NCI-H2171 treated with DMSO at 0.1 percent for 48 hours (cell line): ENCODE results near the gene TMEM255B.

Experiments used
- DNase-seq: peaks from one replicate; lab custom pipeline; 2025; lab: John Stamatoyannopoulos, UW

Gene TMEM255B

DNA sequence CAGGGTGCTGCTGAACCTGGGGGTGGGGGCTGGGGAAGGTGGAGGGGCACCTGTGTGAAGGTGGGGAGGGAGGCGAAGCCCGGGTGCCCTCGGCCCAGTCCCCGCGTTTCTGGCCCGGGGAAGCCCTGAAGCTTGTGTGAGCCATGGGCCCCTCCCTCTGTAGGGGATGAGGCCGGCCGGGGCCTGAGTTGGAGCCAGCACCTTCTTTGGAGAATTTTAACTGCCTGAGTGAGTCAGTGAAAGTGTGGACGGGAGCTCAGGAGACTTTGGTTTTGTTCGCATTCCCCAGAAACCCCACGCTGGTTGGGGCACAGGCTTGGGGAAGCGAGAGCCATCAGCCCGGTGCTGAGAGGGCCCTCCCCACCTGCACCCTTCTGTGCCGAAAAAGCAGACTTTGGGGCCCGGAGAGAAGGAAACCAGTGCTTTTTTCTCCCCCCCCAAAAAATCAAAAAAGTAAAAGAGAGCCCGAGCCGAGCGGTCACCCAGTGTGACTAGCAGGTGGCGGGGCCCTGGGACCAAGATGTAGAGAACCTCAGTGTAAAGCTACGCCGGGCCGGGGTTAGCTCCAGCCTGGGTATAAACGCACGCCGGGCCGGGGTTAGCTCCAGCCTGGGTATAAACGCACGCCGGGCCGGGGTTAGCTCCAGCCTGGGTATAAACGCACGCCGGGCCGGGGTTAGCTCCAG is 45.1 kb downstream of the TMEM255B start:
- no peak for DNase-seq

DNA sequence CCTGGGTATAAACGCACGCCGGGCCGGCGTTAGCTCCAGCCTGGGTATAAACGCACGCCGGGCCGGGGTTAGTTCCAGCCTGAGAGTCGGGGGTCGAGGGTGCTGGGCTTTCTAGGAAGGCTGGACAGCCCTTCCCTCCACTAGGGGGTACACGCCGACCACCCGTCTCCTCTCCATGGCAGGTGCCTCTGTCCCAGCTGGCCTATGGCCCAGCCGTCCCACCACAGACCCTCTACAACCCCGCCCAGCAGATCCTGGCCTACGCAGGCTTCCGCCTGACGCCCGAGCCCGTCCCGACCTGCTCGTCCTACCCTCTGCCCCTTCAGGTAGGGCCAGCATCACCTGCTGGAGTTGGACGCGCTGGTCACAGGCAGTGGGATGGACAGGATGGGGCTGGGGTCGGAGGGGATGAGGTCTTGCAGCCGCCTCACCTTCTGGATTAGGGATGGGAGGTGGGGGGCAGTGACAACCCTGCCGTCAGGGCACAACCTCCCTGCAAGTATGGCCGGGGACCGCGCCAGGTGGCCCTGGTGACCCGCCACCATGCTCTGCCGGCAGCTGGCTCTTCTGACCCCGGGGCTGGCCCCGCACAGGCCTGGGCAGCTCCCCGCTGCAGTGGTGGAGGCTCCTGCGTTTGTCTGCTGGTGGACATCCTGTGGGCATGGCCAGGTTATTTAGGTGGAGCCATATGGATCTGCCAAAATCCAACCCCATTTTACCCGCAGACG is 45.8 kb downstream of the TMEM255B start:
- DNase-seq = no peak

DNA sequence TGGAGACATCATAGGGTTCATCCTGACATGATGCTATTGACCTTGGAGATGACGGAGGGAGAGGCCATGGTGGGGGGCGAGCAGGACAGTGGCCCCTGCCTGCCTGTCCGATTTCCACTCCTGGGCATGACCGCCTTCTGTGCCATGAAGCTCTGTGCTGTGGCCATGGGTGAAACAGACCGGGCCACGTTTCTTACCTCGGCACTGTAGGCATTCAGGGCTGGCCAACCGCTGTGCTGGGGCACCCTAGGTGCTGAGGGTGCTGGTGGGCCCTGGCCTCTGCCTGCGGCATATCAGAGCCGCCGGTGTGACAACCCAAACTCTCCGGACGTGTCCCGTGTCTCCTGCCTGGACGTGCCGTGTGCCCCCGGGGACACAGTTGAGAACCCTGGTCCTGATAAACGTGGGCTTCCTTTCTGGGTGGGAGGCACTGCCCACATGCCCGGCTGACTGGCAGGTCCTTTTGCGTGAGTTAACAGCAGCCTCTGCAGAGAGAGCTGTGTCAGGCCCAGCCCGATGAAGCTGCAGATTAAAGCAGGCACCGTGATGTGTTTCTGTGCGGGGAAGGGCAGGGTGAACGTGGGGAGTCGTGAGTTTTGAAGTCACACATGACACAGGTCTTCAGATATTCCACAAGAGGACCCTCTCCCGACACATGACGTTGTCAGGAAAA is 46.5 kb downstream of the TMEM255B start:
- DNase-seq = no peak

DNA sequence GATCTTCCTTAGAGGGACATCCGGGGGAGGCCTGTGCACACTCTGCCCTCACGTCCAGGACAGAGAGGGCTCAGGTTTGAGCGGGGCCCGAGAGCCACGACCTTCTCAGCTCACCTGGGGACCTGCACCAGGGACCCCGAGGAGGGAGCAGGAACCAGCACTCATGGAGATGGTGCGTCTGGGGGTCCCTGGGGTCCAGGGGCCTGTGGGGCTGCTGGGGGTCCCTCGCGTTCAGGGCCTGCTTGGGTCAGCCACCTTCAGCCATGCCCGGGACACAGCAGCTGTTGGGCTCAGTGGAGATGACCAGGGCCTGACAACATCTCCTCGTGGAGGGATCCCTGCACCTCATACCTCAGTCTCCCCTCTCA is 47.1 kb downstream of the TMEM255B start:
- no peak for DNase-seq

DNA sequence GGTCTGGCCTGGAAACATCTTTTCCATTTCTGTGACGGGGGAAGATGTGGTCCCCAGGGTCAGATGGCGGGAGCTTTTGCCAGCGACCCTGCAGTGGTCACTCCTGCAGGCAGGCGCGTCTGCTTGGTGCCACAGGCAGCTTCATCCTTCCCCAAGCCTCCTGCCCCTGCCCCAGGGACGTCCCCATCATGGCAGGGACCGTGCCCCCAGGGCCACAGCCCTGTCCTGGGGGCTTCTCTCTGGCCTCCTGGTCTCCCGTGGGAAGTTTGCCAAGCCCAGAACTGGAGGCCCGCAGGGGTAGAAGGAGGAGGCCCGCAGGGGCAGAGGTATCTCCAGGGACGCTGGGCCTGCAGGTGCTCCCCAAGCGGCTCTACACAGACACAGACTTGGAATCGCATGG is 47.5 kb downstream of the TMEM255B start:
- no peak for DNase-seq

DNA sequence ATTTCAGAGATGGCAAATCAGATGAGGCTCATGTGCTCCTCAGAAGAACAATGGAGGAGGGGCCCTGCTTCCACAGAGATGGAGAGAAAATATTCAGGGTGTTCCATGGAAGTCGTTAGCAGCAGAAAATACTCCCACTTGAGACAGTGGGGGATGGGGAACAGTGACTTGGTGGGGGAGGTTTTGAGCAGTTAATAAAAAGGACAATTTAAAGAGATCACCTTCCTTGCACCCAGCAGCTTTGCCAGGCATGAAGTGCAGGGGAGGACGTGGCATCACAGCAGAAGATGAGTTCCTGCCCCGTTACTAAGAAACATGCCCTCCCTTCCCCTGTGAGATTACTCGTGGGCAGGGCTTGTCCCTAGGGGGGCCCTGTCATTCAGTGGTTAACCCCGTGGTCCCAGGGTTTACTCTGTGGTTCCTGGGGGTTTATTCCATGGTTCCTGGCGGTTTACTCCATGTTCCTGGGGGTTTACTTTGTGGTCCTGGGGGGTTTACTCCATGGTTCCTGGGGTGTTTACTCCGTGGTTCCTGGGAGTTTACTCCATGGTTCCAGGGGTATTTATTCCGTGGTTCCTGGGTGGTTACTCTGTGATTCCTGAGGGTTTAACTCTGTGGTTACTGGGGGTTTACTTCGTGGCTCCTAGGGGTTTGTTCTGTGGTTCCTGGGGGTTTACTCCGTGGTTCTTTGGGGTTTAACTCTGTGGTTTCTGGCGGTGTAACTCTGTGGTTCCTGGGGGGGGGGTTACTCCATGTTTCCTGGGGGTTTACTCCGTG is 49.2 kb downstream of the TMEM255B start:
- DNase-seq = no peak

DNA sequence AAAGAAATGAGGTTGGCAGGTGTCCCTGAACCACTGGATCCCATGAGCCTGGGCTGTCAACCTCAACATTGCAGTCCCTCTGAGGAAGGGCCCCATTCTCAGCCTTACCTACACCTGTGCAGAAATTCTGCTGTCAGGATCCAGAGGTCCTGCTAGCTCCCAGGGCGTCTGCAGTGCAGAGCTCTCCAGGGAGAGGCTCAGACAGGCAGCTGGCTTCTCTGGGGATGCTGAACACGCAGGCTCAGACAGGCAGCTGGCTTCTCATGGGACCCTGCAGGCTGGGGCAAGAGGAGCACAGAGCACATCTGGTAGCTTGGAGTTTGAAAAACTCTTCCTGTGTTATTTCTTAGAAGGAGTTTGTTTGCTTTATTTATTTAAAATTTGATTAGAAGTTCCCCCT is 50.9 kb downstream of the TMEM255B start:
- peak; percentile 88 for DNase-seq

DNA sequence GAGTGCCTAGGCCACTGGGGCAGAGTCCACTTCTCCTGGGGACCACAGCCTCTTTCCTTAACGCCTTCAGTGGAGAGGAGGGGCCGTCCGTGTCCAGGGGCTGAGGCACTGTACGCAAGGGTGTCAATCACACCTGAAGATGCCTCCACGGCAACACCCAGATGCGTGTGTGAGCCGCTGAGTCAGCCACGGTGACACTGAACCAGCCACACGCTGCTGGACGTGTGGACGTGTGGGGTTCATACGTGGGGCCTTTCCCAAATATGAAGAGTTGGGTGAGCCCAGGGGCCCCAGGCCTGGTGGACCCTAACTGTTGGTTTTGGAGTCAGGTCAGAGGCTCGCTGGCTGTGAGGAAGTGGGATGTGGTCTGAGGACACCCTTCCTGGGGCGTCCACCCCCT is 51.6 kb downstream of the TMEM255B start:
- no peak for DNase-seq

DNA sequence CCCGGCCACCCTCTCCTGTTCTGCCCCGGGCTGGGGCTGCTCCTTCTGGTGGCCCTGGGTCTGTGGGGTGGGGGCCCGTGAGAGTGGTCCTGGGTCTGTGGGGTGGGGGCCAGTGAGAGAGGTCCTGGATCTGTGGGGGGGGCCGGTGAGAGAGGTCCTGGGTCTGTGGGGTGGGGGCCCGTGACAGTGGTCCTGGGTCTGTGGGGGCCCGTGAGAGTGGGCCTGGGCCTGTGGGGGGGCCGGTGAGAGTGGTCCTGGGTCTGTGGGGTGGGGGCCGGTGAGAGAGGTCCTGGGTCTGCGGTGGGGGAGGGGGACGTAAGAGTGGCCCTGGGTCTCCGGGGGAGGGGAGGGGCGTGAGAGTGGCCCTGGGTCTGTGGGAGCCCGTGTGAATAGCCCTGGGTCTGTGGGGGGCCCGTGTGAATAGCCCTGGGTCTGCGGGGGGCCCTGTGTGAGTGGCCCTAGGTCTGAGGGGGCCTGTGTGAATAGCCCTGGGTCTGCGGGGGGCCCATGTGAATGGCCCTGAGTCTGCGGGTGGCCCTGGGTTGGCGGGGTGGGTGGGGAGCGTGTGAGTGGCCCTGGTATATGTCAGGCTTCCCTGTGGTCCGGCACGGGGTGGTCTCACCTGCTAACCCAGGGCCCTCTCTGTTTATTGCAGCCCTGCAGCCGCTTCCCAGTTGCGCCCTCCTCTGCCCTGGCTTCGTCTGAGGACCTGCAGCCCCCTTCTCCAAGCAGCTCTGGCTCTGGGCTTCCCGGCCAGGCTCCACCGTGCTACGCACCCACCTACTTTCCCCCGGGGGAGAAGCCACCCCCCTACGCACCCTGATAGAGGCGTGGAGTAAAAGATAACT is 52.3 kb downstream of the TMEM255B start:
- DNase-seq = no peak

DNA sequence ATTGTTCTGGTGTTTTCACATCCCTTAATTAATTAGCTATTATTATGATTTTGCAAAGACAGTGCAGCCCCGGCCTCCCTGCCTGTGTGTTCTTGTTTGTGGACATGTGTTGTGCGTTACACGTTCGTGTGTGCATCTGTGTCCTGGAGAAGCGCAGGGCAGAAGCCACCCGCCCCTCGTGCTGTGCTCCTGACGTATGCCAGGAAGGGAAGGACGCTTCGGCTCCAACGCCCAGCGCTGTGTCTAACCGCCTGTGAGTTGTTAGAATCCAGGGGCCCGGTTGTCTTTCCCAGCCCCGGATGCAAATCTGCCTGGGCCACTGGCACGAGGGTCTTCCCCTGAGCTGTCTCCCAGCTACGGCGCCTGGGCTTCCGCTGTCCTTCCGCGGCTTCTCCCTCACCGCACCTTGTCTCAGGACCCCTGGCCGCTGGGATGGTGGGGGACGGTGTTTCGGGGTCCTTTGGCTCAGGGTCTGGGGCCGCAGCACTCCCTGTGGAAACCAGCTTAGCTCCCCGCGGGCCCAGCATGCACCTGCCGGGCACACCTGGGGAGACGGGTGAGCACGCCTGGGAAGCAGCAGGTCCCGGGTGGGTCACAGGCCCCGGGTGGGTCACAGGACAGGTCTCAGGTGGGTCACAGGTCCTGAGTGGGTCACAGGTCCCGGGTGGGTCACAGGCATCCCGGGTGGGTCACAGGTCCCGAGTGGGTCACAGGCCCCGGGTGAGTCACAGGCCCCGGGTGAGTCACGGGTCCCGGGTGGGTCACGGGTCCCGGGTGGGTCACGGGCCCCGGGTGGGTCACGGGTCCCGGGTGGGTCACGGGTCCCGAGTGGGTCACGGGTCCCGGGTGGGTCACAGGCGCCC is 53.4 kb downstream of the TMEM255B start:
- DNase-seq = no peak

DNA sequence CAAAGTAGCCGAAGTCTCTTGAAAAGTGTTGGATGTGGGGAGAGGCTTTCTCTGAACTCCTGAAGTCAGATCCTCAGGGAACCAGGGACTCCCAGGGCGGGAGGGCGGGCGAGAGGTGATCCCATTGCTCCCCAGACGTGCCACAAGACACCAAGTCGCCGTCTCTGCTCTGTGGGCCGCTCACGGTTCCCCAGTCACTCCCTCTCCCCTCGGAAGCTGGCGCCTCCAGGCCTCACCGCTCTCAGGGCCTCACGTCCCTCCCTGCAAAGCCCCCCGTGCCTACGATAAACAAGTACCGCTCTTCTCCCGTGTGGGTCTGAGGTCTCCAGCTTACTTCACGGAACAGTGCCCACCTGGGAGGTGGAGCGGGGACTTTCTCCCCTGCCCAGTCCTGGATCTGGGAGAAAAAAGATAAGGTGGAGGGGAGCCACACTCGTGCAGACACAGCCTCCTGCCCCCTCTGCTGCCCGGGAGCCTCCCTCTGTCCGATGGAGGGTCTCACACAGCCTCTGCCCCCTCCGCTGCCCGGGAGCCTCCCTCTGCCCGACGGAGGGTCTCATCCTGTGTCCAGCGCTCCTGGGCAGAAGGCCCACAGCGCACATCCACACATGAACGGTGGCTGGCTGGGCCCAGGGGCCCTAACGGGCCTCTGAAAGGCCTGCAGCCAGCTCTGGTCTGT is 54.2 kb downstream of the TMEM255B start:
- DNase-seq = no peak

DNA sequence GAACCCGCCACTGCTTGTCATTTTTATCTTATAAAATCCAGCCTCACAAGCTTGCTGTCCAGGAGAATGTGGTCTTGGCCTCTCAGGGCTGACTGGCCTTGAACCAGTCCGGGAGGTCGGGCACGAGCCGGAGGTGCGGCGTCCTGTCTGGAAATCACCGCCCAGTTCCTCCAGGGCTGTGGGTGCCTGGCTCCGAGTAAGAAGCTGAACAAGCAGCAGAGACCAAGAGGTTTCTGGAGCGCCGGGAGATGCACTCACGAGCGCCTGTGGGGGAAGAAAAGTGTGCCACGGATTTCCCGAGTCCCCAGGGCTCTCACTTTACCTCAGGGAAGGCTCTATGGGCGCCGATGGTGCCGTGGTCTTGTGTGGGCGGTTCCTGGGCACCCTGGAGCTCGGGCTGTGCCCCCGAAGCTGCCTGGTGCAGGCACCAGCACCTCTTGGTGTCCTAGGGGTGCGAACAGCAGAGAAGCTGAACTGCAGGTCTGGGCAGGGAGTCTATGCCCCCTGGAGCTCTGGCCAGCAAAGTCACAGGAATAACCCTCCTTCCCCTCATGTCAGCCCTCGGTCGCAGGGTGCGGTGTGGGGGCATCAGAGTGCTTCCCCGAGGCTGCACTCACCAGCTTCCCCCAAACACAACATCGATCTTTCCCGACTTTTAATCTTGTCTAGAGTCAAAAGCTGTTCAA is 54.9 kb downstream of the TMEM255B start:
- no peak for DNase-seq

DNA sequence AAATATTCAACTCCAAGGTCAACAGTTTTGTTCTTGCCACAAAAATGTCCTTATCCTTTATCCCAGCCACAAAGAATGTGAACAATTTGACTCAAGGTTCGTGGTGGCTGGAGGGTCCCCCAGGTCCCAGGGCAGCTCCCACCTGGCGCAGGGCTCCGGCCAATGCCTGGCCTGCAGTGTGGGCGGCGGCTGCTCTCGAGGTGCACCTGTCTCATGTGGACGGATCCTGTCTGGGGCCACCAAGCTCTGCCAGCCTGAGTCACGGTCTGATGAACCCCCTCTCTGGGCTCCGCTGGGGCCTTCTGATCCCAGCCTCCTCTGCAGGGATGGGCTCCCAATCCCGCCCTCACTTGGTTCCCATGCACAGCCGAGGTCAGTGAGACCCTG is 55.4 kb downstream of the TMEM255B start:
- no peak for DNase-seq

DNA sequence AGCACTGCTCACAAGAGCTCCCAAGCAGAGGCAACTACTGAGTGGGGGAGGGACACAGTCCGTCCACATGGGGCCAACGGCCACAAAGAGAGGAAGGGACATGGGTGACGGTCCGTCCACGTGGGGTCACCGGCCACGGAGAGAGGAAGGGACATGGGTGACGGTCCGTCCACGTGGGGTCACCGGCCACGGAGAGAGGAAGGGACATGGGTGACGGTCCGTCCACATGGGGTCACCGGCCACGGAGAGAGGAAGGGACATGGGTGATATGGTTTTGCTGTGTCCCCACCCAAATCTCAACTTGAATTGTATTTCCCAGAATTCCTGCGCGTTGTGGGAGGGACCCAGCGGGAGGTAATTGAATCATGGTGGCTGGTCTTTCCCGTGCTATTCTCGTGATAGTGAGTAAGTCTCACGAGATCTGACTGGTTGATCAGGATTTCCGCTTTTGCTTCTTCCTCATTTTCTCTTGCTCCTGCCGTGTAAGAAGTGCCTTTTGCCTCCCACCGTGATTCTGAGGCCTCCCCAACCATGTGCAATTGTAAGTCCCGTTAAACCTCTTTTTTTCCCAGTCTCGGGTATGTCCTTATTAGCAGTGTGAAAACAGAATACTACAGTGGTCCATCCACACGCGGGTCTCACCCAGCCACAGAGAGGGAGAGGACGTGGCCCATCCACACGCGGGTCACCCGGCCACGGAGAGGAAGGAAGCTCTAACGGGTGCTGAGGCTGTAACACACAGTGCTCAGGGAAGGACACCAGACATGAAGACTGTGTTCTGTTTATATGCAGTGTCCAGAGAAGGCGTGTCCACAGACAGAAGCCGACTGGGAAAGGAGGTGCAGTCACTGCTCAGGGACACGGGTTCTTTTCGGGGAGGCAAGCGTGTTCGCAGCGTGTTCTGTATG is 56.4 kb downstream of the TMEM255B start:
- no peak for DNase-seq

DNA sequence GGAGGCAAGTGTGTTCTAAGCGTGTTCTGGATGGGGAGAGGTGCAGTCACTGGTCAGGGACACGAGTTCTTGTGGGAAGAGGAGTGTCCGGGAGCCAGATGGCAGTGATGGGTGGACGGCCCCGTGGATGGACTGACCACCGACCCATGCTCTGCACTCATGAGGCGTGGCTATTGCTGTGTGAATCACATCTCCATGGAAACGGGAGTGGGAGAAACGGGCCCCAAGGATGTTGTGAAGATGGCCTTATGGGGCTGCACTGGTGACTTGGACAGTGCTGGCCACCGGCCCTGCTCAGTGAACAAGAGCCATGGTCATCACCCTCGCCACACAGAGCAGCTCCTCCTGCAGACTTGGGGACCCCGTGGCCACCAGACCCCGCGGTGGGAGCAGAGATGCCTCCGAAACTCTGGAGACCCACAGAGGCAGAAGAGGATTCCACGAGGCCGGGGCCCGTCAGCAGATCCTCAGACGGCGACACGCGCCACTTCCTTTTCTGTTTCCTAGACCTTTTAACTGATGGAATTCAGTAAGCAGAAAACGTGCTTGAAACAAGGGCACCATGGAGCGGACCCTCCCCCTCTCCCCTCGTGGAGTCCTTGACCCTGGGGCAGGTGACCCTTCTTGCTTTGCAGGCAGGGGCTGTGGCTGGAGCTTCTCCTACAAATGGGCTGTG is 57.4 kb downstream of the TMEM255B start:
- no peak for DNase-seq

DNA sequence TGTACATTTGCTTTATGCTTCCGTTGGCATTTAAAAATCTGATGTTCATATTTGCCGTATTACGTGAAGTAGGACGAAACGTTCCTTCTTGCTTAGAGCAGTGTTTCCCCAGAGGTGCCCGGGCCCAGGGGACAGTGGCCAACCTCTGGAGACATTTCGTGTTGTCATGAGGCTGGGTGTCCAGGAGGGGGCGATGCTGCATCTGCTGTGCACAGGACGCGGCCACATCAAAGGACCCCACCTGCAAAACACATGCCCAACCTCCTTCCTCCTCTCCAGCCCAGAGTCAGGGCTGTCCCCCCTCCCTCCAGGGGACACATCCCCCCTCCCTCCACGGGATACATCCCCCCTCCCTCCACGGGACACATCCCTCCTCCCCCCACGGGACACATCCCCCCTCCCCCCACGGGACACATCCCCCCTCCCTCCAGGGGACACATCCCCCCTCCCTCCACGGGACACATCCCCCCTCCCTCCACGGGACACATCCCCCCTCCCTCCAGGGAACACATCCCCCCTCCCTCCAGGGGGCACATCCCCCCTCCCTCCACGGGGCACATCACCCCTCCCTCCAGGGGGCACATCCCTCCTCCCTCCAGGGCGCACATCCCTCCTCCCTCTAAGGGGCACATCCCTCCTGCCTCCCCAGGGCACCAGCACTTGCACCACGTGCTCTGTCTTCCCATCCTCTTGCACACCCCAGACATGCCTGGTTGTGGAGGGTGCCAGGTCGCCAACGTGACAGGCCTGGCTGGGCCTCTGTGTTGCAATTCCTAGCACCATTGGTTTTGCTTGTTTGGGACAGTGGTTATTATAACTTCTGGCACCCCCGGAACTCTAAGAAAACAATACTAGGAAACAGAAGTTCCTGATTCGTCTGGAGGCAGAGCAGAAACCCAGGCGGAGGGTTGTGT is 58.2 kb downstream of the TMEM255B start:
- DNase-seq = peak; percentile 81
